T-helper 1 cell (primary cell): ENCODE measurements around the gene CPA2.
"Not testable (repeated sequence)": the region's sequence is repeated elsewhere in the genome, so short reads cannot be mapped to it uniquely, and the experiment has no call there.

Source experiments
- DNase-seq, 5 donors: peaks; one replicate each; pipeline ENCODE4 v3.0.0-alpha.2; 2012 to 2020

The CPA2 gene

GRCh38 chr7:130321542-130322229 is 55.0 kb downstream of the CPA2 start:
- DNase-seq = not testable (repeated sequence)

GRCh38 chr7:130322615-130323014 is 56.0 kb downstream of the CPA2 start:
- DNase-seq = no peak

GRCh38 chr7:130324306-130324943 is 57.8 kb downstream of the CPA2 start:
- DNase-seq = no peak

- DNase-seq = no peak
Observed at GRCh38 chr7:130329681-130330080, 63.0 kb downstream of the CPA2 start.

GRCh38 chr7:130332259-130333053 is 65.8 kb downstream of the CPA2 start:
- no peak for DNase-seq

GRCh38 chr7:130333832-130334231 is 67.2 kb downstream of the CPA2 start:
- DNase-seq = no peak

GRCh38 chr7:130334274-130334673 is 67.6 kb downstream of the CPA2 start:
- no peak for DNase-seq

- no peak for DNase-seq
Observed at GRCh38 chr7:130337410-130337971, 70.8 kb downstream of the CPA2 start.

- DNase-seq = no peak
Observed at GRCh38 chr7:130338233-130338632, 71.6 kb downstream of the CPA2 start.
